EL (cell line): ENCODE data around the gene GOLM1.
"Not testable (repeated sequence)": the region's sequence is repeated elsewhere in the genome, so short reads cannot be mapped to it uniquely, and the experiment has no call there.

Experiments
- DNase-seq: peaks from one replicate; pipeline ENCODE4 v3.0.0-alpha.2; 2016

The GOLM1 gene

DNA sequence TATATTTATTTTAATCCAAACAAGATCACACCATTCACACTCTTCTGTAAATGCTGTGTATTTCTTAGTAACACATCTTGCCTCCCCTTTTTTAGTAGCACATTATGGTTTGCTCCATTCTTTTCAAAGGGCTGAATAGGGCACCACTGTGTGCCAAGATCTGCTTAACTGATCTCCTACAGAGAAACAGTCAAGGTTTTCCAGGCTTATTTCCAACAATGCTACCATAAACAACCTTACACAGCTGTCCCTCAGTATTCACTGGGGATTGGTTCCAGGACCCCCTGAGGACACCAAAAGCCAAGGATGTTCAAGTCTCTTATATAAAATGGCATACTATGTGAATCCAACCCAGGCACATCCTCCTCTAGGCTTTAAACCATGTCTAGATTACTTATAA lies 16.5 kb downstream of the GOLM1 start:
- DNase-seq = no peak

- DNase-seq = peak; percentile 16
Measured at GRCh38 chr9:86079865-86080469, 19.4 kb downstream of the GOLM1 start.

GRCh38 chr9:86079421-86079831 lies 19.9 kb downstream of the GOLM1 start:
- no peak for DNase-seq

- no peak for DNase-seq
Measured at GRCh38 chr9:86078731-86079130, 20.6 kb downstream of the GOLM1 start.

- DNase-seq = no peak
Measured at GRCh38 chr9:86077276-86077675, 22.1 kb downstream of the GOLM1 start.

DNA sequence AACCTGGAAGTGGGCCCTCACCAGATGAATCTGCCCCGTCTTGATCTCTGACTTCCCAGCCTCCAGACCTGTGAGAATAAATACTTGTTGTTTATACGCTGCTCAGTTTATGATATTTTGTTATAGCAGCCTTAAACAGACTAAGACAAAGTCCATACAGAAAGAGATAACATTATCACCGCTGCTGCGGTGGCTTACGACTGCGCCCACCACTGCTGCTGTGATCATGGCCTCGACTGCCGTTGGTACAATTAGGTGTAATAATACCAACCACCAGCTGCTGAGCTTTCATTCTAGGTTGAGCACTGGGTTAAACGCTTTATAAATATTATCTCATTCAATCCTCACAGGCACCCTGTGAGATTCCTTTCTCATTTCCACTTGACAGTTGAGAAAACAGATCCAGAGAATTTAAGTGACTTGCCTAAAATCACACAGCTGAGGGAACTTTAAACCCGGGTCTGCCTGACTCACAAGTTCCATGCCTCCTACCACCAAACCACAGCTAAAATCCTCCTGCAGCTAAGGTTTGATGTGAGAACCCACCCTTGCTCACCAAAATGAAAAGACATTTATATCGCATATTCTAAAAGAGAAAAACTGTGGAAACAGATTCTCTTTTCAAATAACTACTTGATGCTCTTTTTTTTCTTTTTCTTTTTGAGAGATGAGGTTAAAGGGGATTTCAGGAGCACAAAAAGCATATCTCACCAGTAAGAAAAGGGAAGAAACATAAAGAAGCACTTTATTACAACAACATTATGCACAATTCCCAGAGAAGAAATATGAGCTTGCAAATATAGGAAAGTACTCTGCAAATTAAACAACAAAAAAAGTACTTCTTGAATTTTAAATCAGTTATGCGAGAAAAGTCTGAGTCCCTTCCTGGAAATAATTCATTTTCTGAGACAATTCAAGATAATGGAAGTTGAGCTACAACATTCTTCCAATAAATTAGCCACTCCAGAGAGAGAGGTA lies 23.9 kb downstream of the GOLM1 start:
- no peak for DNase-seq

DNA sequence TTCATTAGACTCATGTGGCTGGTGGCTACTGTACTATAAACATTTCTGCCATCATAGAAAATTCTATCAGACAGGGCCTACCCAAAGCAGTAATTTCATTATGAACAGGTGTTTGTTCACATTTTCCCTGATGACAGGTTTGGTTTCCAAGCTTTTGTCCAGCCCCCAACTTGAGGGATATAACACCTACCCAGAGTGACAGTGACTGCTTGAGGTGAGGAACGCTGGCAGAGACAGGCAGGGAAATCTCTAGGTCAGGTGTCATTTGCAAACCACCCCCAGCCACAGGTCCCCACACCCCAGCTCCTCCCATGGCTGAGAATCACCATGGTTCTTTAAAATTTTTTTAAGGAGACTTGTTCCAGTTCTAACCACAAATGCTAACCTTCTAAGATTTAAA lies 25.5 kb downstream of the GOLM1 start:
- no peak for DNase-seq

GRCh38 chr9:86072394-86072877 lies 26.9 kb downstream of the GOLM1 start:
- no peak for DNase-seq

- DNase-seq = no peak
Measured at GRCh38 chr9:86069206-86069869, 30.0 kb downstream of the GOLM1 start.

DNA sequence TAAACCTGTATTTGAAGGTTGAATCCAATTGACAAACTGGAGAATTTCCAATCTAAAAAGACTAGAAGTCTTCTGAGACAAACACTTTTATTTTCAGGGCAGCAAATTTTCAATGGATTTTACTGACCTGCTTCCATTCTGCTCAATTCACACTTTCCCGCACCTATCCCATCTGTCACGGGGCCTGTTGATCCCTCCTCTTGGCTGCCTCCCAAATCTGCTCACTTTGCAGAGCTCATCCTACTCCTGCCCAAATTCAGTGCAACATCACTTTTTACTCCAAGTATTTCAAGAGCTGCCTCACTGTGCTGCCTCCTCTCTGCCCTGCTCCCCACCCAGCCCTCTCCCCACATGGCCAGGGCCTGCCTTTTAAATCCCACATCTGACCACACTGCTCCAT lies 35.1 kb downstream of the GOLM1 start:
- DNase-seq = no peak

GRCh38 chr9:86062845-86063693 lies 36.3 kb downstream of the GOLM1 start:
- DNase-seq = no peak

GRCh38 chr9:86061972-86062739 lies 37.2 kb downstream of the GOLM1 start:
- DNase-seq = no peak

GRCh38 chr9:86057491-86057890 lies 41.9 kb downstream of the GOLM1 start:
- DNase-seq = no peak

DNA sequence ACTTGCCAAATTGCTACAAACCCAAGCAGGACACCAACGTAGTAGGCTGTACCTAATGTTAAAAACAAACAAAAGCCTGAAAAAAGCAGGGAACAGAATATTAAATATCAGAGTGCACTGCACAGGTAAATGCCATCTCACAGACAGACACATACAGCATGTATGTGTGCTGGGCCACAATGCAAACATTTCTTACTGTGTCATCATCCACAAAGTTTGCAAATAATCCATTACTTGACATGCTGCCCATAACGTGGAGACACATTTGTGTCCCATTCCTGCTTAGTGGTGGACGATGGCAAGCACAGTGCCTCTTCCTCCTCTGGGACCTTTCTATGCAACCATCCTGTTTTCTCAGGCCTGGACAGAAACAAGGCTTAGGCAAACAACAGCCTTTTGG lies 44.7 kb downstream of the GOLM1 start:
- DNase-seq = no peak

DNA sequence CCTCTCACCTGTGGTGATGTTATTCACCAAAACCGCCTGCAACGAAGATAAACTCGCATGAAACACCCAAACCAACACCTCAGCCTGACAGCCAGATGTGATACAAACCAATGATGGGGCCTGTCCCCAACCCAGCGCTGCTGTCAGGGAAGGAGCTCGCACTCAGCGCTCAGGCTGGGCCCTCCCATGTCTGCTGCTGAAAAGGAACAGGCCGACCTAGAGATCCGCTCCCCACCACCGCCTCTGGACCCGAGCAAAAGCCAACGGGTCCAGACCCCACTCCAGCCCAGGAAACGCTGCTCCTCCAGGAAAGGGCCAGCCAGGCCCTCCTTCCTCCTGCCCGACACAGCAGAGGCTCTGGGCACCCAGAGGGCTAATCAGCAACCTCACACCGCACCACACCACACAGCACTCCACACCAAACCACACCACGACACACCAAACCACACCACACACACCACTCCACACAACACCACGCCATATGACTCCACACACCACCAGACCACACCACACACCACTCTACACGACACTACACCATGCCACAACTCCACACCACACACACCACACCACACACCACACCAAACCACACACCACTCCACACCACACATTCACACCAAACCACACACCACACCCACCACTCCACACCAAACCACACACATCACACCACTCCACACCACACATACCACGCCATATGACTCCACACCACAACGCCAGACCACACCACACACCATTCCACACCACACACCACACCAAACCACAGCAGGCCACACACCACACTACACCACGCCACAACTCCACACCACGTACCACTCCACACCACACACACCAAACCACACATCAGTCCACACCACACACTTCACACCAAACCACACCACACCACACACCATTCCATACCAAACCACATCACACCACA lies 46.5 kb downstream of the GOLM1 start:
- DNase-seq = no peak

- not testable (repeated sequence) for DNase-seq
Measured at GRCh38 chr9:86048018-86048742, 51.2 kb downstream of the GOLM1 start.

DNA sequence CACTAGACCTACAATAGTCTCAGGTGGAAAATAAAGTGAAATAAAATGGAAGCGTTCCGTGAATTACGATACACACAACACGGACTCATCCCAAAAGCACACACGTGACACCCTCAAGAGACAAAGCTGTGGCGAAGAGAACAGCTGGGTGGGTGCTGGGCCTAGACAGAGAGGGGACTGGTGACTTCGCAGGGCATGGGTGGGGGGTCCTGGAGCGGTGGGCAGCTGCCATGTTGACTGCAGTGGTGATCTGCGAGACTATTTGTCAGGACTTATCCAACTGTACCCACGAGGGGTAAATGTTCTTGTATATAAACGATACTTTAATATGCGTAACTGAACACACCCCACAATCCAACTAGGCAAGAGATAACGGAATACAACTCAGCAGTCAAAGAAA lies 52.0 kb downstream of the GOLM1 start:
- DNase-seq = no peak

- no peak for DNase-seq
Measured at GRCh38 chr9:86046930-86047341, 52.4 kb downstream of the GOLM1 start.

GRCh38 chr9:86046071-86046636 lies 53.2 kb downstream of the GOLM1 start:
- DNase-seq = no peak

DNA sequence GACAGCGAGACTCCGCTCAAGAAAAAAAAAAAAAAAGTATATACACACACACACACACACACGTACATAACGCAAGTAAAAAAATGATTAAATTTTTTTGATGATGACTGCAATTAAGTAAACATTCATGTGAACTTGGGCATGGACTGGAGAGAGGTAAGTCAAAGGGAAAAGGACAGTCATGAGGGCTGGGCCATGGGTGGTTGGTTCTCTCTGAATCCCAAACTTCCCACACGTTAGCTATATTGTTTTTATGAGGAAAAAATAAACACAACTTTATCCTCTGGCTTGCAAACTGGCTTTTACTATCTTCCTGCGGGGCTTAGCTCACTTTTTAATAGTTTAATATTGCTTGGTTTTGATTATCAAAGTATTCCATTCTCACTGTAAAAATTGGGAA lies 53.7 kb downstream of the GOLM1 start:
- DNase-seq = no peak
